Measurements from ENCODE around the gene OR11H1.
"Not testable (repeated sequence)": the region's sequence is repeated elsewhere in the genome, so short reads cannot be mapped to it uniquely, and the experiment has no call there.

OR11H1 gene, protein sequence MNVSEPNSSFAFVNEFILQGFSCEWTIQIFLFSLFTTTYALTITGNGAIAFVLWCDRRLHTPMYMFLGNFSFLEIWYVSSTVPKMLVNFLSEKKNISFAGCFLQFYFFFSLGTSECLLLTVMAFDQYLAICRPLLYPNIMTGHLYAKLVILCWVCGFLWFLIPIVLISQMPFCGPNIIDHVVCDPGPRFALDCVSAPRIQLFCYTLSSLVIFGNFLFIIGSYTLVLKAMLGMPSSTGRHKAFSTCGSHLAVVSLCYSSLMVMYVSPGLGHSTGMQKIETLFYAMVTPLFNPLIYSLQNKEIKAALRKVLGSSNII

DNA sequence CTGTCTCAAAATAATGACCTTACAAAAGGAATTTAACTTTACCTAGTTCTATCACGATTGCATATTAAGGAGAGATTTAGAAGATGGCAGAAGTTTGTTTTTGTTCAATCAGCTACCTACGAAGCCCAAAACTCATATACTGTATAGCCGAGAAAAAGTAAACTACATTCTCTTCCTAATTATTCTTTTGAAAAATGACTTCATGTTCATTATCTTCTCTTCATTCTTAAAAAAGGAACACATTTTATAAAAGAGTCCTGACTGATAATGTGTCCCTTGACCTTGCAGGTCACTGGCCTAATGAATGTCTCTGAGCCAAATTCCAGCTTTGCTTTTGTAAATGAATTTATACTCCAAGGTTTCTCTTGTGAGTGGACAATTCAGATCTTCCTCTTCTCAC is at the start of gene OR11H1:
Gene OR11H1, plus strand, starts transcription at position 301 of the 400 bp plus-strand sequence. Its CDS starts 0 bp downstream, at position 301.
- DNase-seq = not testable (repeated sequence)

DNA sequence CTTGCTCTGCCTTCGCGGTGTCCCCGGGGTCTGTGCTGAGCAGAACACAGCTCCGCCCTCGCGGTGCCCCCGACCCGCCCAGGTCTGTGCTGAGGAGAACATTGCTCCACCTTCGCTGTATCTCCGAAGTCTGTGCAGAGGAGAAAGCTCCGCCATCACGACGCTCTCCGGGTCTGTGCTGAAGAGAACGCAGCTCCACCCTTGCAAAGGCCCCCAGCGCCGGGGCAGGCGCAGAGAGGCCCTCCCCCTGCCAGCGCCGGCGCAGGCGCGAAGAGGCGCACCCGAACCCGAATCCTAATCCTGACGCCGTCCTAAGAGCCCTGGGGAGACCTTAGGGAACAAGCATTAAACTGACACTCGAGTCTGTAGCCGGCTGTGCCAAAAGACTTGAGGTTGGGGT is 18.0 kb upstream of the OR11H1 start:
- DNase-seq = not testable (repeated sequence)

DNA sequence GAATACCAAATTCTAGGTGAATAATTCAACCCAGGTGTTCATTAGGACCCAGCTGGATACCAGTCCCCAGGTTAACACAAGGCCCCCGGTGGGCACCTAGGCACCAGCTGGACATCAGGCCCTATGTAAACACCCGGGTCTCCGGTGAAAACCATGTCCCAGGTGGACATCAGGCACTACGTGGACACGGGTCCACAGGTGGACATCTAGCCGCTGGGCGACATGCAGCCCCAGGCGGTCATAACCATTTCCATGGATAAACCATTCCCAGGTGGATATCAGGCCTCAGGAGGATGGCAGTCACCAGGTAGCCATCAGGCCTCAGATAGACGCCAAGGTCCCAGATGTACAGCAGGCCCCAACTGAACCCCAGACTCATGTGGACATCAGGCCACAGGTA is 12.1 kb upstream of the OR11H1 start:
- not testable (repeated sequence) for DNase-seq

GRCh38 chr22:15553767-15554166 is 25.8 kb downstream of the OR11H1 start:
- not testable (repeated sequence) for DNase-seq

DNA sequence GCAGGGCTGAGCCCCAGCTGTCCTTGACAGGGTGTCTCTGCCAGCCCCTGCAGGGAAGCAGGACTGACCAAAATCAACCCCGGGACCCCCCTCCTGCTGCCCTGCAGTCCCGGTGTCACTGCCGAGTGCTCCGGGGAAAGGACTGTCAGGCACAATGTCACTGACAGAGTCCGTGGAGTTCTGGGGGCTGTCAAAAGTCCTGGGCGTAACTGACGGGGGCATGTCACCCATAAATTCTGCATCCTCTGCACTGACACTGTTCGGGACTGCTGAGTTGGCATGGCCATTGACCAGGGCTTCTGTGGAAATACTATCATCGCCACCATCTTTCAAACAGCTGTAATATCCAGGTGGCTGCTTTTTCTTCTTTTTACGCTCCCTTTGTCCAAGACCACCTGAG is 35.5 kb downstream of the OR11H1 start:
- not testable (repeated sequence) for DNase-seq

GRCh38 chr22:15565063-15565462 is 37.1 kb downstream of the OR11H1 start:
- not testable (repeated sequence) for DNase-seq

All from NCI-H2081 (cell line).